ENCODE results near the gene PPP1R3F.

Gene PPP1R3F

GRCh38 chrX:49228185-49228584, 41.4 kb upstream of the PPP1R3F start:
- POLR2A ChIA-PET, result interaction anchor here (0.6 kb wide), 1 partner anchor 23 kb away, joined by 3 read pairs; no protein-coding TSS in a partner anchor
- TF ChIP-seq CTCF (IDR thresholded peaks at IDR 0.05; ENCODE audit: control extremely low read depth, extremely low read depth, low read depth, missing control alignments), result no peak
- DNase-seq (ENCODE audit: extremely low spot score), result no peak
- CTCF ChIA-PET, result interaction anchor here (1.2 kb wide), 1 partner anchor 35 kb away, joined by 3 read pairs; no protein-coding TSS in a partner anchor

DNA sequence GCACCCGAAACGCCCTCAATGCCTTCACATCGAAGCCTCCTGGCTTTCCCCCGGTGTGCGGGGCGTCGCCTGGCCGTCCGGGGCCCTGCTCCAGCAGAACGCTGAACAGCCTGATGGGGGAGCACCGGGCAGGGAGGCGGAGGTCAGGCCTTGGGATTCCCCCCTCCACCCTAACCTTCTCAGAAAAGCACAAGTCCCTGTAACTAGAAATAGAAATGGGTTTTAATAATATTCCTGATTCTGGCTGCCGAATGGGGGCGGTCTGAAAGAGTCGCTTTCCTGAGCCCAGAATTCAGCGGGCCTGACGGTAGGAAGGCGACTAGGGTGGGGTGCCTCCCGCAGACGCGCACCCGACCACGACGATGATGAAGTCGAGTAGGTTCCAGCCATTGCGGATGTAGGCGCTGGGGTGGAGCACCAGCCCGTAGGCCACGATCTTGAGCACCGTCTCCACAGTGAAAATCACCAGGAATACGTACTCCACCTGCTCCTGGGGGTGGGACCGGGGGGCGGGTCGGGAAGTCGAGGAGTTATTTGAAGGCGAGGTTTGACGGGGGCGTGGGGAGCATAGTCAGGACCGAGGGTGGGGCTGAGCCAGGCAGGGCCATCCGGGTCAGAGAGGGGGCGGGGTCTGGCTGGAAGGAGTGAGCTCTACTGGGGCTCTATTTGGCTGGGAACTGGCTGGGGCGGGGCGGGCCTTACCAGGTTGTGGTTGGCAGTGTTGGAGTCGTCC, 38.9 kb upstream of the PPP1R3F start:
- TF ChIP-seq CTCF (IDR thresholded peaks at IDR 0.05; ENCODE audit: control extremely low read depth, extremely low read depth, low read depth, missing control alignments), result peak; percentile 29
- POLR2A ChIA-PET, result no interaction called here
- CTCF ChIA-PET, result interaction anchor here (1.1 kb wide), 1 partner anchor 9 kb away, joined by 4 read pairs; no protein-coding TSS in a partner anchor
- DNase-seq (ENCODE audit: extremely low spot score), result peak; percentile 78

DNA sequence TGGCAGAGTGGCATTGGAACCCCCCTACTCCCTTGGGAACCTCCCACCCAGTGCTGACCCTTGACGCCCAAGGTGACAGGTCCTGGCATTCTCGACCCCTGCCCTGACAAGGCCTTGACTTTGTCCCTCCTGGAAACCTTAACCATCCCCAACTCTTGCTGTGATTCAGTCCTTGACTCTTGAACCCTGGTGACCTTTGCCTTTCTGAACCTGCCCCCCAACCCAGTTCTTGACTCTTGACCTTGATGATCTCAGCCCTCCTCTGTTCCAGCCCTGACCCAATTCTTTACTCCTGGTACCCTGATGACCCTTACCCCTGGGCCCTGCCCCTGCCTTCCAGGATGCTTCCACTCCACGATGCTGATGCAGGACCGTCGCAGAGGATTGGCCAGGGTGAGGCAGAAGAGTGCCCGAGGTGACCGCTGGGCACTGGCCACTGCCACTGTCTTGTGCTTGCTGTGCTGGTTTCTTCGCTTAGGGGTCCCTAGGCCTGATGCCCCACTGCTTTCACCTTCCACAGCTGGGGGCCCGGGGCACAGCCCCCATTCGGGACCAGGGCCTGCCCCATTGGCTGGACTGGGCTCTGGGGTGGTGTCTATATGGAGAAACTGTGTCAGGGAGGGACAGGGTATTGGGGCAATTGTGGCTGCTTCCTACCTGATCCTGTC, 38.1 kb upstream of the PPP1R3F start:
- TF ChIP-seq CTCF (IDR thresholded peaks at IDR 0.05; ENCODE audit: control extremely low read depth, extremely low read depth, low read depth, missing control alignments), result no peak
- POLR2A ChIA-PET, result interaction anchor here (0.6 kb wide), 1 partner anchor 625 kb away, joined by 5 read pairs; no protein-coding TSS in a partner anchor
- CTCF ChIA-PET, result interaction anchor here (1.0 kb wide), 1 partner anchor 39 kb away, joined by 4 read pairs; no protein-coding TSS in a partner anchor
- no peak for DNase-seq (ENCODE audit: extremely low spot score)

GRCh38 chrX:49232525-49232924, 37.1 kb upstream of the PPP1R3F start:
- CTCF ChIA-PET, result interaction anchor here (1.0 kb wide), 1 partner anchor 40 kb away, joined by 4 read pairs; no protein-coding TSS in a partner anchor
- no peak for TF ChIP-seq CTCF (IDR thresholded peaks at IDR 0.05; ENCODE audit: control extremely low read depth, extremely low read depth, low read depth, missing control alignments)
- POLR2A ChIA-PET, result interaction anchor here (0.6 kb wide), 1 partner anchor 626 kb away, joined by 5 read pairs; no protein-coding TSS in a partner anchor
- no peak for DNase-seq (ENCODE audit: extremely low spot score)

DNA sequence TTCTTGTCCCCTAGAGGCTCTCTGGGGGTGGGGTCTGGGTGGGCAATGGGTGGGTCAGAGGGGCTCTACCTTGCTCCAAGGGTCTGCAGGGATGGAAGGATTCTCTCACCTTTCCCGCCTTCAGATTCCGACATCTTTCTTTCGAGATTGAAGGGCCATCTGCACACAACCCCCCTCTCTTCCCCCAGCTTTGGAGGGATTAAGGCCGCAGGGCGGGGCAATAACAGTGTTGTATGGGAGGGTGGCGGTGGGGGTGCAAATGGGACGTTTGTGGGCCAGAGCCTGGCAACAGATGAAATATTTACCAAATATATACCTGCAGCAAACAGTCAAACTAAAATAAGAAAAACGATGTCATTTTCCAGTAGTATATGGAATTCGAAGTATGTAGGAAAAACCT, 36.4 kb upstream of the PPP1R3F start, which contains the start of gene CACNA1F:
CACNA1F (minus strand) TSS at position 165 of the 400 bp plus-strand sequence; CDS start at position 134, 31 bp downstream.
- TF ChIP-seq CTCF (IDR thresholded peaks at IDR 0.05; ENCODE audit: control extremely low read depth, extremely low read depth, low read depth, missing control alignments), result no peak
- ChIA-PET POLR2A (no interaction called here), CTCF (no interaction called here)
- DNase-seq (ENCODE audit: extremely low spot score), result no peak

GRCh38 chrX:49233887-49234555, 35.6 kb upstream of the PPP1R3F start:
- POLR2A ChIA-PET, result no interaction called here
- CTCF ChIA-PET, result no interaction called here
- no peak for DNase-seq (ENCODE audit: extremely low spot score)

More at GRCh38 chrX:49233887-49234555, 35.6 kb upstream of the PPP1R3F start:
- no peak for TF ChIP-seq CTCF (IDR thresholded peaks at IDR 0.05; ENCODE audit: control extremely low read depth, extremely low read depth, low read depth, missing control alignments)

Measured in GM10248 (cell line).